Astrocyte (in vitro differentiated cells and primary cell): Measurements from ENCODE around the gene ZNF385B. TPM values are rescaled to one million over a fixed set of nuclear protein-coding genes. Genes with fewer than 3 reads are reported as not detected.

Experiments used
- microRNA-seq: library from miRNA; unstranded; fragments of <30 nt; microRNA quantifications from one replicate; pipeline ENCODE4 v1.2.0, GENCODE V29; 2020
- total RNA-seq: library from RNA; stranded (reverse); gene quantifications from 2 replicates; pipeline ENCODE4 v1.2.1, GENCODE V29; 2021

ZNF385B gene
- total RNA-seq, 1 donor from 2014 or later = 0.27 TPM

Small RNA genes lying within 50 kb of the gene (microRNA-seq; reads per million reads assigned to microRNA genes)
- not detected for gene MIR1258

Other genes with a start within 250 kb of the ZNF385B start
- gene CWC22, start 145.7 kb upstream of the ZNF385B start, total RNA-seq = 12.3 and 13.5 TPM in 2 replicates